Kidney epithelial cell (primary cell): ENCODE measurements around the gene ALG9. TPM values are rescaled to one million over a fixed set of nuclear protein-coding genes. Genes with fewer than 3 reads are reported as not detected.
A peak's percentile ranks its signal among the peaks of the same experiment; 100 is the strongest.

ENCODE experiments used
- DNase-seq: peaks from one replicate; pipeline ENCODE4 v3.0.0-alpha.2; 2010; ENCODE audit warnings: low read depth
- H3K27me3 ChIP-seq: 2 replicates; pipeline ENCODE4 v1.6.0; 2011; ENCODE audit warnings: low read length; ENCODE audit not compliant: control insufficient read depth, insufficient read depth
- H3K36me3 ChIP-seq: 2 replicates; pipeline ENCODE4 v1.5.1; 2011; ENCODE audit warnings: low read length; ENCODE audit not compliant: control insufficient read depth, insufficient read depth
- H3K4me3 ChIP-seq: 2 replicates; pipeline ENCODE4 v1.5.1; 2011; ENCODE audit warnings: low read depth, mild to moderate bottlenecking, control low read depth, low read length
- CTCF ChIP-seq: IDR thresholded peaks from 2 replicates; pipeline ENCODE4 v1.5.1; 2011; ENCODE audit warnings: mild to moderate bottlenecking, moderate library complexity, low read length, control low read depth, inconsistent platforms; ENCODE audit not compliant: insufficient read depth, poor library complexity, severe bottlenecking
- total RNA-seq: library from RNA; depleted of rRNA; stranded (reverse); fragments of >200 nt; gene quantifications from 2 replicates; pipeline ENCODE4 v1.2.3, GENCODE V29; 2015

ALG9 gene
- total RNA-seq, 1 donor from 2014 or later: 33.8 TPM

GRCh38 chr11:111878385-111878848 is 7.0 kb upstream of the ALG9 start:
- no peak for TF ChIP-seq CTCF
- peak overlapping the region; percentile 75 for H3K4me3 ChIP-seq
- H3K27me3 ChIP-seq: no peaks in the 10 kb centered on the region
- no peaks in the 10 kb centered on the region for H3K36me3 ChIP-seq
- DNase-seq: no peak

GRCh38 chr11:111871693-111872161 is 346 bp upstream of the ALG9 start:
- Histone ChIP-seq H3K27me3 (no peaks in the 10 kb centered on the region), H3K36me3 (no peaks in the 10 kb centered on the region), H3K4me3 (peak overlapping the region; percentile 62)
- TF ChIP-seq CTCF: no peak
- DNase-seq: no peak

GRCh38 chr11:111870522-111870885 is 877 bp downstream of the ALG9 start:
- no peak for TF ChIP-seq CTCF
- H3K36me3 ChIP-seq: no peaks in the 10 kb centered on the region
- no peaks in the 10 kb centered on the region for H3K27me3 ChIP-seq
- H3K4me3 ChIP-seq: peak overlapping the region; percentile 62
- DNase-seq: no peak

GRCh38 chr11:111870113-111870512 is 1.3 kb downstream of the ALG9 start:
- Histone ChIP-seq H3K27me3 (no peaks in the 10 kb centered on the region), H3K36me3 (no peaks in the 10 kb centered on the region), H3K4me3 (no peak overlapping the region)
- no peak for TF ChIP-seq CTCF
- DNase-seq: no peak

GRCh38 chr11:111860257-111860656 is 11.1 kb downstream of the ALG9 start:
- DNase-seq: no peak
- no peaks in the 10 kb centered on the region for H3K27me3 ChIP-seq
- no peaks in the 10 kb centered on the region for H3K36me3 ChIP-seq
- H3K4me3 ChIP-seq: no peak overlapping the region
- no peak for TF ChIP-seq CTCF

GRCh38 chr11:111855506-111855905 is 15.9 kb downstream of the ALG9 start:
- no peaks in the 10 kb centered on the region for H3K36me3 ChIP-seq
- DNase-seq: no peak
- no peaks in the 10 kb centered on the region for H3K27me3 ChIP-seq
- no peak overlapping the region for H3K4me3 ChIP-seq
- no peak for TF ChIP-seq CTCF
